BLaER1 (cell line): ENCODE measurements around the gene ADGRD1.
"Not testable (repeated sequence)": the region's sequence is repeated elsewhere in the genome, so short reads cannot be mapped to it uniquely, and the experiment has no call there.

Source experiments
- H3K27ac ChIP-seq: shearing (Covaris generic); formaldehyde crosslinking; 2 replicates; pipeline ENCODE4 v1.8.1; 2022
- H3K27me3 ChIP-seq: shearing (Covaris generic); formaldehyde crosslinking; 2 replicates; pipeline ENCODE4 v1.8.1; 2022
- H3K36me3 ChIP-seq: shearing (Covaris generic); formaldehyde crosslinking; 2 replicates; pipeline ENCODE4 v1.8.1; 2022
- H3K4me1 ChIP-seq: shearing (Covaris generic); formaldehyde crosslinking; 2 replicates; pipeline ENCODE4 v1.8.1; 2022
- H3K4me2 ChIP-seq: shearing (Covaris generic); formaldehyde crosslinking; 2 replicates; pipeline ENCODE4 v1.8.1; 2022
- H3K4me3 ChIP-seq: shearing (Covaris generic); formaldehyde crosslinking; 2 replicates; pipeline ENCODE4 v1.8.1; 2022
- H3K9ac ChIP-seq: shearing (Covaris generic); formaldehyde crosslinking; 2 replicates; pipeline ENCODE4 v1.8.1; 2022
- H3K9me3 ChIP-seq: shearing (Covaris generic); formaldehyde crosslinking; 2 replicates; pipeline ENCODE4 v1.8.1; 2022
- H4K20me1 ChIP-seq: shearing (Covaris generic); formaldehyde crosslinking; 2 replicates; pipeline ENCODE4 v1.8.1; 2022
- Cebpa-rat ChIP-seq: shearing (Covaris generic); IDR thresholded peaks from 2 replicates; pipeline ENCODE4 v1.8.1; 2022

ADGRD1 gene

GRCh38 chr12:131119936-131120335 lies 166.2 kb downstream of the ADGRD1 start:
- Histone ChIP-seq H3K9me3 (no peaks in the 10 kb centered on the region), H3K9ac (no peak overlapping the region), H3K4me1 (peaks cover 19% of the 10 kb centered on the region), H3K4me2 (no peak overlapping the region), H3K27ac (no peak overlapping the region), H4K20me1 (no peaks in the 10 kb centered on the region), H3K36me3 (peaks cover 36% of the 10 kb centered on the region; the same call in 1 of the 2 replicates), H3K27me3 (no peaks in the 10 kb centered on the region), H3K4me3 (no peak overlapping the region)
- TF ChIP-seq Cebpa-rat, result no peak

DNA sequence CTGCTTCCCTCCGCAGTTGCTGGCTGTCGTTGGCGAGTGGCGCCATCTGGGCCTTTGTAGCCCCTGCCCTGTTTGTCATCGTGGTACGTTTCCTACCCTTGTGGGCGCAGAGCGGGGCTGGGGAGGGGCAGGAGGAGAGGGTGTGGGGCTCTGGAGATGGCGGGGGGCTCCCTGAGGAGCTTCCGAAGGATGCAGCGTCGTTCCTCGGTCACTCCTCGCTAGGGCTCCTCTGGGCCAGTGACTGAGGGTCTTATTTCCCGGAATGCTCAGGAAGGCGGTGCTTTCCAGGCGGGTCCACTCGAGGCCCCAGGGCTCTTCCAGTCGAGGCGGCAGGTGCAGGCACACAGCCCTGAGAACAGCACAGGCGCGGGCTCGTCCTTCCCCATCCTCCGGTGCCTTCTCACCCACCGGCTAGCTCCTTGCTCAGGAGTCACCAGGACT lies 167.1 kb downstream of the ADGRD1 start:
- no peak for TF ChIP-seq Cebpa-rat
- H3K9me3 ChIP-seq, result no peaks in the 10 kb centered on the region
- no peaks in the 10 kb centered on the region for H3K27me3 ChIP-seq

GRCh38 chr12:131121705-131122405 lies 168.1 kb downstream of the ADGRD1 start:
- H3K27ac ChIP-seq, result no peak overlapping the region

More for the DNA sequence above, 167.1 kb downstream of the ADGRD1 start:
- Histone ChIP-seq H3K27ac (no peak overlapping the region), H3K36me3 (peaks cover 29% of the 10 kb centered on the region; the same call in 1 of the 2 replicates), H3K9ac (no peak overlapping the region), H4K20me1 (no peaks in the 10 kb centered on the region), H3K4me2 (no peak overlapping the region), H3K4me3 (no peak overlapping the region), H3K4me1 (peaks cover 10% of the 10 kb centered on the region)

GRCh38 chr12:131122631-131123030 lies 168.9 kb downstream of the ADGRD1 start:
- no peak overlapping the region for H3K4me3 ChIP-seq

More at GRCh38 chr12:131121705-131122405, 168.1 kb downstream of the ADGRD1 start:
- no peak overlapping the region for H3K4me2 ChIP-seq
- no peak overlapping the region for H3K9ac ChIP-seq
- H3K4me1 ChIP-seq, result 0 out of 2 replicates have a peak, but pooled peaks cover under 1% of the 10 kb centered on the region
- no peaks in the 10 kb centered on the region for H4K20me1 ChIP-seq
- H3K36me3 ChIP-seq, result peaks cover 29% of the 10 kb centered on the region; the same call in 1 of the 2 replicates
- no peaks in the 10 kb centered on the region for H3K27me3 ChIP-seq
- no peak overlapping the region for H3K4me3 ChIP-seq
- H3K9me3 ChIP-seq, result no peaks in the 10 kb centered on the region
- no peak for TF ChIP-seq Cebpa-rat

GRCh38 chr12:131123817-131124216 lies 170.1 kb downstream of the ADGRD1 start:
- no peak overlapping the region for H3K27ac ChIP-seq
- H3K36me3 ChIP-seq, result peaks cover 15% of the 10 kb centered on the region; the same call in 1 of the 2 replicates
- no peak overlapping the region for H3K9ac ChIP-seq
- no peaks in the 10 kb centered on the region for H3K27me3 ChIP-seq
- no peaks in the 10 kb centered on the region for H4K20me1 ChIP-seq
- no peaks in the 10 kb centered on the region for H3K4me1 ChIP-seq
- no peak for TF ChIP-seq Cebpa-rat
- H3K9me3 ChIP-seq, result no peaks in the 10 kb centered on the region
- H3K4me2 ChIP-seq, result no peak overlapping the region
- H3K4me3 ChIP-seq, result no peak overlapping the region

More at GRCh38 chr12:131122631-131123030, 168.9 kb downstream of the ADGRD1 start:
- H3K4me1 ChIP-seq, result no peaks in the 10 kb centered on the region
- H3K27me3 ChIP-seq, result no peaks in the 10 kb centered on the region
- H4K20me1 ChIP-seq, result no peaks in the 10 kb centered on the region
- no peak overlapping the region for H3K9ac ChIP-seq
- H3K27ac ChIP-seq, result no peak overlapping the region
- H3K36me3 ChIP-seq, result peaks cover 25% of the 10 kb centered on the region; the same call in 1 of the 2 replicates
- no peak for TF ChIP-seq Cebpa-rat
- no peaks in the 10 kb centered on the region for H3K9me3 ChIP-seq
- H3K4me2 ChIP-seq, result no peak overlapping the region

GRCh38 chr12:131124487-131125280 lies 171.0 kb downstream of the ADGRD1 start:
- no peaks in the 10 kb centered on the region for H3K4me1 ChIP-seq
- H3K4me3 ChIP-seq, result no peak overlapping the region
- no peaks in the 10 kb centered on the region for H4K20me1 ChIP-seq
- H3K27me3 ChIP-seq, result no peaks in the 10 kb centered on the region
- H3K27ac ChIP-seq, result no peak overlapping the region
- no peak for TF ChIP-seq Cebpa-rat
- peaks cover 11% of the 10 kb centered on the region; the same call in 1 of the 2 replicates for H3K36me3 ChIP-seq
- H3K9ac ChIP-seq, result no peak overlapping the region
- H3K9me3 ChIP-seq, result no peaks in the 10 kb centered on the region
- no peak overlapping the region for H3K4me2 ChIP-seq

DNA sequence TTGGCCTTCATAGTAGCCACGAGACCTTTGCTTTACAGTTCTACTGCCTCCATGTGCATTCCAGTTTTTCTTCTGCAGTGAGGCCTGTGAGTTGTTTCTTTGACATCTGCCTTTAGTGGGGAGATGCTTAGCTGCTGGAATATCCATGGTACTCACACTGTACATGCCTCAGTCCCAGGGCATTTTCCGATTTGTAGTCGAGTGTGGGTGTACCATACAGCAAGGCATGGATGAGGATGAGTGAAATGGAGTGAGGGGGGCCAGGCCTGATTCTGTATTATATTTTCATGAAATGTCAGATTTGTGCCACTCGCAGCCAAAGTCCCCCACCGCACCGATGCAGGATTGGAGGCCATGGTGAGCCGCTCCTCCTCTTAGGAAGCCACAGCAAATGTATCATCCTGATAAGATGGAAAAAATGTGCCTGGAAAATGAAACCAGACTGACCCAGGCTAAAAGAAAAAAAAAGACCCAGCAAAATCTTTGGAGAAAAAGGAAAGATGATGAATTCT lies 173.0 kb downstream of the ADGRD1 start:
- Histone ChIP-seq H3K4me3 (no peak overlapping the region), H3K4me1 (peaks cover 4% of the 10 kb centered on the region), H3K27ac (no peak overlapping the region), H3K4me2 (no peak overlapping the region), H3K9ac (no peak overlapping the region), H3K27me3 (no peaks in the 10 kb centered on the region), H3K9me3 (no peaks in the 10 kb centered on the region), H4K20me1 (no peaks in the 10 kb centered on the region), H3K36me3 (no peaks in the 10 kb centered on the region)
- no peak for TF ChIP-seq Cebpa-rat

DNA sequence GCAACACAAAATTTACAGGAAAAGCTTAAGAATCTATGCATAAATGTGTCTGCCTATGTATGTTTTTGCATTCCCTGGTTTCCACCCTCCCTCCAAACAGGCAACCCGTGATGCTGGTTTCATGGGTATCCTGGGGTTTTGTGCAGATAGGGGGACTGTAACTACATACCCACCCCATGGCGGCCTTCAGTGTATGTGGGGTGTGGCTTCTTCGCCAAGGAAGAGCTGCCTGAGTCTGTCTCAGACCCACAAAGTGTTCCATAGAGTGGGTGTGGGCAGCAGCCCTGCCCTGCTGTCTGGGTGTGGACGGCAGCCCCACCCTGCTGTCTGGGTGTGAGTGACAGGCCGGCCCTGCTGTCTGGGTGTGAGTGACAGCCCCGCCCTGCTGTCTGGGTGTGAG lies 174.8 kb downstream of the ADGRD1 start:
- no peak overlapping the region for H3K27ac ChIP-seq
- H3K9ac ChIP-seq, result no peak overlapping the region
- H3K4me1 ChIP-seq, result peaks cover 21% of the 10 kb centered on the region
- H3K27me3 ChIP-seq, result no peaks in the 10 kb centered on the region
- no peak overlapping the region for H3K4me2 ChIP-seq
- H3K9me3 ChIP-seq, result no peaks in the 10 kb centered on the region
- H3K36me3 ChIP-seq, result no peaks in the 10 kb centered on the region
- no peak for TF ChIP-seq Cebpa-rat
- H3K4me3 ChIP-seq, result no peak overlapping the region
- H4K20me1 ChIP-seq, result no peaks in the 10 kb centered on the region

DNA sequence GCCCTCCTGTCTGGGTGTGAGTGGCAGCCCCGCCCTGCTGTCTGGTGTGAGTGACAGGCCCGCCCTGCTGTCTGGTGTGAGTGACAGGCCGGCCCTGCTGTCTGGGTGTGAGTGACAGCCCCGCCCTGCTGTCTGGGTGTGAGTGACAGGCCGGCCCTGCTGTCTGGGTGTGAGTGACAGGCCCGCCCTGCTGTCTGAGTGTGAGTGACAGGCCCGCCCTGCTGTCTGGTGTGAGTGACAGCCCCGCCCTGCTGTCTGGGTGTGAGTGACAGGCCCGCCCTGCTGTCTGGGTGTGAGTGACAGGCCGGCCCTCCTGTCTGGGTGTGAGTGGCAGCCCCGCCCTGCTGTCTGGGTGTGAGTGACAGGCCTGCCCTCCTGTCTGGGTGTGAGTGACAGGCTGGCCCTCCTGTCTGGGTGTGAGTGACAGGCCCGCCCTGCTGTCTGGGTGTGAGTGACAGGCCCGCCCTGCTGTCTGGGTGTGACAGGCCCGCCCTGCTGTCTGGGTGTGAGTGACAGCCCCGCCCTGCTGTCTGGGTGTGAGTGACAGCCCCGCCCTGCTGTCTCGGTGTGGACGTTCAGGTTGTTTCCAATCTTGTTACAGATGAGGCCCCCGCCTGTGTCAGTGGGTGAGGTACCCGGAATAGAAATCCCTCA lies 175.4 kb downstream of the ADGRD1 start:
- not testable (repeated sequence) for H3K27me3 ChIP-seq, H3K4me2 ChIP-seq, H3K27ac ChIP-seq, H3K36me3 ChIP-seq, H3K4me3 ChIP-seq, H3K9ac ChIP-seq, H3K9me3 ChIP-seq, H4K20me1 ChIP-seq
- H3K4me1 ChIP-seq, result peaks cover 22% of the 10 kb centered on the region
